ENCODE results near the gene KAT8. TPM values are rescaled to one million over a fixed set of nuclear protein-coding genes. Genes with fewer than 3 reads are reported as not detected.

Gene KAT8
- total and polyA plus RNA-seq, 10 of the 15 experiments (the other 5 are each of a cell fraction or from before 2014, with no cell fraction given) = 5.5 to 55.8 (median 39.6) TPM

DNA sequence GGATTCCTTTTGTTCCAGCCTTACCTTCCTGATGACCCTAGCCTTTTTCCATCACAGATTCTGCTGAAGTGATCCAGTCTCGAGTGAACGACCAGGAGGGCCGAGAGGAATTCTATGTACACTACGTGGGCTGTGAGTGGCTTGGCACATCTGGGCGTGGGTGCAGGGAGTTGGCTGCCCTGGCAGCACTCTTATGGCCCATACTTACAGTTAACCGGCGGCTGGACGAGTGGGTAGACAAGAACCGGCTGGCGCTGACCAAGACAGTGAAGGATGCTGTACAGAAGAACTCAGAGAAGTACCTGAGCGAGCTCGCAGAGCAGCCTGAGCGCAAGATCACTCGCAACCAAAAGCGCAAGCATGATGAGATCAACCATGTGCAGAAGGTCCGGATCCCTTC, 2.7 kb downstream of the KAT8 start:
- intact Hi-C loops (cut with micrococcal nuclease; ENCODE audit: unreplicated experiment) (no loop called here), in situ Hi-C loops (cut with MboI) (no loop called here)
- CTCF ChIA-PET = interaction anchor here (1.0 to 2.1 kb wide), 3 partner anchors 8 to 135 kb away, joined by 3 to 7 read pairs (median 6); no protein-coding TSS in a partner anchor
- TF ChIP-seq CHD1 (IDR thresholded peaks at IDR 0.05; ENCODE audit: low read depth, low read length) = no peak
- TF ChIP-seq ZBTB11 (CRISPR knock-in tag; IDR thresholded peaks at IDR 0.05) = no peak
- TF ChIP-seq ZBTB4 (CRISPR knock-in tag; IDR thresholded peaks at IDR 0.05) = no peak
- TF ChIP-seq CREM (IDR thresholded peaks at IDR 0.05; ENCODE audit: low read depth) = no peak
- TF ChIP-seq GABPA (IDR thresholded peaks at IDR 0.05; ENCODE audit: low read depth) = no peak
- TF ChIP-seq GATAD2B (conservative IDR thresholded peaks at IDR 0.05; ENCODE audit: low read depth) = no peak
- TF ChIP-seq ATF7 (IDR thresholded peaks at IDR 0.05; ENCODE audit: low read depth) = no peak
- TF ChIP-seq, protein P1, sequence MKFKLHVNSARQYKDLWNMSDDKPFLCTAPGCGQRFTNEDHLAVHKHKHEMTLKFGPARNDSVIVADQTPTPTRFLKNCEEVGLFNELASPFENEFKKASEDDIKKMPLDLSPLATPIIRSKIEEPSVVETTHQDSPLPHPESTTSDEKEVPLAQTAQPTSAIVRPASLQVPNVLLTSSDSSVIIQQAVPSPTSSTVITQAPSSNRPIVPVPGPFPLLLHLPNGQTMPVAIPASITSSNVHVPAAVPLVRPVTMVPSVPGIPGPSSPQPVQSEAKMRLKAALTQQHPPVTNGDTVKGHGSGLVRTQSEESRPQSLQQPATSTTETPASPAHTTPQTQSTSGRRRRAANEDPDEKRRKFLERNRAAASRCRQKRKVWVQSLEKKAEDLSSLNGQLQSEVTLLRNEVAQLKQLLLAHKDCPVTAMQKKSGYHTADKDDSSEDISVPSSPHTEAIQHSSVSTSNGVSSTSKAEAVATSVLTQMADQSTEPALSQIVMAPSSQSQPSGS (IDR thresholded peaks at IDR 0.05; ENCODE audit: low read length) = no peak
- no peak for TF ChIP-seq RAD51 (IDR thresholded peaks at IDR 0.05)
- no peak overlapping the region for H3K27ac ChIP-seq (ENCODE audit: control insufficient read depth, insufficient read depth)
- BruUV-seq (replicated peaks) = no TSS peak
- 97% methylated on average over 16 of the region's 16 CpGs for WGBS (ENCODE audit: insufficient coverage, insufficient replicate concordance, low lambda C conversion rate, missing lambda C conversion rate)
- DNase-seq (ENCODE audit: low read depth, low spot score) = no peak
- ATAC-seq = no peak
- no peak overlapping the region for H3K4me3 ChIP-seq
- no peaks in the 10 kb centered on the region for H4K20me1 ChIP-seq (ENCODE audit: control insufficient read depth, insufficient read depth)
- H3K9me3 ChIP-seq (replicated peaks; ENCODE audit: control insufficient read depth, insufficient read depth, low read length) = no peaks in the 10 kb centered on the region
- H3K4me2 ChIP-seq (ENCODE audit: control insufficient read depth, insufficient read depth) = no peak overlapping the region
- FAIRE-seq = no peak
- no peaks in the 10 kb centered on the region for H3K27me3 ChIP-seq (replicated peaks in 1 of 2; ENCODE audit: control insufficient read depth in 2 of 2, insufficient read depth in 2 of 2, low read length in 1 of 2)
- H3K9ac ChIP-seq (ENCODE audit: control insufficient read depth, insufficient read depth, low read length) = no peak overlapping the region
- H2AFZ ChIP-seq (ENCODE audit: control insufficient read depth, low read depth, low read length) = no peak overlapping the region
- POLR2A ChIA-PET = interaction anchor here (1.0 kb wide), 1 partner anchor 22 kb away, joined by 5 read pairs; no protein-coding TSS in a partner anchor
- RAD21 ChIA-PET (ENCODE audit: unreplicated experiment) = interaction anchor here (5.2 kb wide), 1 partner anchor 23 kb away, joined by 48 read pairs; no protein-coding TSS in a partner anchor
- H3K36me3 ChIP-seq (ENCODE audit: control insufficient read depth in 2 of 2, insufficient read depth in 2 of 2, low read length in 1 of 2) = peaks cover 3 to 9% of the 10 kb centered on the region in 2 experiments; a peak in 3 of 4 replicates
- SMC1A ChIA-PET (ENCODE audit: uncharacterized antibody, unreplicated experiment) = interaction anchor here (0.7 to 2.0 kb wide), 3 partner anchors 16 to 262 kb away, joined by 3 to 9 read pairs (median 3); no protein-coding TSS in a partner anchor
- peaks cover 11% of the 10 kb centered on the region for H3K79me2 ChIP-seq (ENCODE audit: control insufficient read depth, insufficient read depth, low read length)
- H3K4me1 ChIP-seq (ENCODE audit: control insufficient read depth, insufficient read depth, low read length) = peaks cover 8% of the 10 kb centered on the region

All from GM12878 (cell line).